ENCODE results near the gene TMEM132C. TPM values are rescaled to one million over a fixed set of nuclear protein-coding genes. Genes with fewer than 3 reads are reported as not detected.

The TMEM132C gene
- total RNA-seq, 4 donors from 2014 or later: 1.2 to 3.8 (median 2.3) TPM

DNA sequence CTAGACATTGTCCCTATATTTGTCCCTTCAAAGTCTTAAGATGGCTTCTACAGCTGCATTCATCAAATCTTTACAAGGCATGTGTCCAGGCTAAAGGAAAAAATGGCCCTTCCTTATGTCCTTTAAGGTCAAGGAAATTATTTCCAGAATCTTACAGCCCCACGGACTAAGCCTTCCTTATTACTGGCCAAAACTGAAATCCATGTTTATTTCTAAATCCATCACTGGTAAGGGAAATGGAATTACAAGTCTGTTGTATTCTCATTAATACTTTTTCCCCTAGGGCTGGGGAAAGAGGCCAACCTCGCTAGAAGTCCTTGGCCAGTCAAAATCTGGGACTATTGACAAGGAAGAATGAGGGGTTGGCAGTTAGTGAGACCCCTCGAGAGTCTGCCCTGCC, 252.5 kb downstream of the TMEM132C start:
- Histone ChIP-seq H3K36me3 (no peaks in the 10 kb centered on the region), H3K27me3 (no peaks in the 10 kb centered on the region), H3K27ac (no peak overlapping the region), H3K4me3 (no peak overlapping the region), H3K4me1 (no peaks in the 10 kb centered on the region), H3K9me3 (peaks cover 4% of the 10 kb centered on the region)
- no peak for DNase-seq (ENCODE audit: low spot score in 2 of 2)
- TF ChIP-seq POLR2A (IDR thresholded peaks at IDR 0.05): no peak
- no peak for TF ChIP-seq EP300 (IDR thresholded peaks at IDR 0.05)
- WGBS: 54% methylated on average over 3 of the region's 3 CpGs

DNA sequence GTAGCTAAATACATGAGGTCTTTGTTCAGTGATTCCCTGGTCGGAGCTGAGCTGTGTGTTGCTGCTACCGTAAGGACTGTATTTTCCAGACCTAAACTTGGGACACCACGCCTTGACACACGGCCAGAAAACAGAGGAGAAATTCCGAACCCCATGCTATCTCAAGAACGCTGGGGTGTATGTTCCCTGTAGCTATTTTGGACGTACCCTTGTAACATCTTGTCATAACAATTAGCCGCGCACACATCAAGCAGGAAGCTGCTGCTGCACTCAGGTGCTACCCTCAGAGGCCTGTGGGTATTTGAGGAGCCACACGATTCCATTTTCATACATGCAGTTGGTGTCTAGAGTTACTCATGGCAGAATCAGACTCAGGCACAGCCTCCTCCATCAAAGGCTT, 255.0 kb downstream of the TMEM132C start:
- H3K4me3 ChIP-seq: no peak overlapping the region
- no peak overlapping the region for H3K27ac ChIP-seq
- H3K4me1 ChIP-seq: no peaks in the 10 kb centered on the region
- DNase-seq (ENCODE audit: low spot score in 2 of 2): no peak
- H3K27me3 ChIP-seq: no peaks in the 10 kb centered on the region
- 94% methylated on average over 10 of the region's 10 CpGs for WGBS
- H3K36me3 ChIP-seq: no peaks in the 10 kb centered on the region
- peaks cover 4% of the 10 kb centered on the region for H3K9me3 ChIP-seq
- no peak for TF ChIP-seq EP300 (IDR thresholded peaks at IDR 0.05)
- TF ChIP-seq POLR2AphosphoS5 (IDR thresholded peaks at IDR 0.05): no peak
- TF ChIP-seq, protein P1, sequence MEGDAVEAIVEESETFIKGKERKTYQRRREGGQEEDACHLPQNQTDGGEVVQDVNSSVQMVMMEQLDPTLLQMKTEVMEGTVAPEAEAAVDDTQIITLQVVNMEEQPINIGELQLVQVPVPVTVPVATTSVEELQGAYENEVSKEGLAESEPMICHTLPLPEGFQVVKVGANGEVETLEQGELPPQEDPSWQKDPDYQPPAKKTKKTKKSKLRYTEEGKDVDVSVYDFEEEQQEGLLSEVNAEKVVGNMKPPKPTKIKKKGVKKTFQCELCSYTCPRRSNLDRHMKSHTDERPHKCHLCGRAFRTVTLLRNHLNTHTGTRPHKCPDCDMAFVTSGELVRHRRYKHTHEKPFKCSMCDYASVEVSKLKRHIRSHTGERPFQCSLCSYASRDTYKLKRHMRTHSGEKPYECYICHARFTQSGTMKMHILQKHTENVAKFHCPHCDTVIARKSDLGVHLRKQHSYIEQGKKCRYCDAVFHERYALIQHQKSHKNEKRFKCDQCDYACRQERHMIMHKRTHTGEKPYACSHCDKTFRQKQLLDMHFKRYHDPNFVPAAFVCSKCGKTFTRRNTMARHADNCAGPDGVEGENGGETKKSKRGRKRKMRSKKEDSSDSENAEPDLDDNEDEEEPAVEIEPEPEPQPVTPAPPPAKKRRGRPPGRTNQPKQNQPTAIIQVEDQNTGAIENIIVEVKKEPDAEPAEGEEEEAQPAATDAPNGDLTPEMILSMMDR (IDR thresholded peaks at IDR 0.05): no peak
- no peak for TF ChIP-seq POLR2A (IDR thresholded peaks at IDR 0.05)

DNA sequence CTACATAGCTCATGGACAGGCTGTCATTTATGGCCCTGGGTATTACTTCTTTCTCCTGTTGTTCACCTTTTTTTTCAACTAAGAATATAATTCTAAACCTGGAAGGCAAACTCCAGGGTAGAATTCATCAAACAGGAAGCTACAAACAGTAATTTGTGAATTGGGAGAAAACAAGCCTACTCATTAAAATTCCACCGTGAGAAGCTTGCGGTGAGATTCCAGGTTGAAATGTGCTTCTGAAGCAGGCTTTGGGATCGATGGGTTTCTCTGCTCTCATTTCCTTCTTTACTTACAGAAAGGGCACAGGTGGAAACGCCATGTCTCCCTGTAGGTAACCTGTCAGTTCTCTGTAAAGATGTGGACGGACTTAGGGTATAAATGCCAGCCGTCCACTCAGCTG, 257.5 kb downstream of the TMEM132C start:
- Histone ChIP-seq H3K4me1 (no peaks in the 10 kb centered on the region), H3K9me3 (peaks cover 4% of the 10 kb centered on the region), H3K36me3 (no peaks in the 10 kb centered on the region), H3K4me3 (no peak overlapping the region), H3K27ac (no peak overlapping the region), H3K27me3 (no peaks in the 10 kb centered on the region)
- DNase-seq (ENCODE audit: low spot score in 2 of 2): no peak
- 56% methylated on average over 6 of the region's 6 CpGs for WGBS
- no peak for TF ChIP-seq EP300 (IDR thresholded peaks at IDR 0.05)
- no peak for TF ChIP-seq POLR2A (IDR thresholded peaks at IDR 0.05)
- TF ChIP-seq, protein P1 (IDR thresholded peaks at IDR 0.05): no peak
- no peak for TF ChIP-seq POLR2AphosphoS5 (IDR thresholded peaks at IDR 0.05)

DNA sequence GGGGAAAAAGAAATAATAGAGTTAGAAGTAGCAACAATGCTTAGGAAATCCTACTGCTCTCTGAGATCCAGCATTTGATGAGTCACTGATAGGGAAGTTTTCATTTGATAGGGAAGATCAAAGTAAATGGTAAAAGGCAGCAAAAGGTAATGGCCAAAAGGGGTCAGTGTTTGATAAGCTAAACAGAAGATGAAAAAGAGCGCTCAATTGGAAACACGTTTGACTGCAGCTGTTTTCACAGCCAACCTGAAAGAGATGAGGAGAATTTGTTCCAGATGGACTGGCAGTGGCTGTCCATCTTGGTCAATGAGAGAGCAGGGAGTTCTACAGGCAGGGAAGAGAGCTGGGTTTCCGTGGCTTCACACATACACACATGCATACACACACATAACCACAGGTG, 264.2 kb downstream of the TMEM132C start:
- Histone ChIP-seq H3K27ac (no peak overlapping the region), H3K4me3 (no peak overlapping the region), H3K36me3 (no peaks in the 10 kb centered on the region), H3K4me1 (no peaks in the 10 kb centered on the region), H3K9me3 (no peaks in the 10 kb centered on the region), H3K27me3 (no peaks in the 10 kb centered on the region)
- 47% methylated on average over 3 of the region's 3 CpGs for WGBS
- DNase-seq (ENCODE audit: low spot score in 2 of 2): no peak
- TF ChIP-seq POLR2A (IDR thresholded peaks at IDR 0.05) (no peak), POLR2AphosphoS5 (IDR thresholded peaks at IDR 0.05) (no peak), EP300 (IDR thresholded peaks at IDR 0.05) (no peak)

DNA sequence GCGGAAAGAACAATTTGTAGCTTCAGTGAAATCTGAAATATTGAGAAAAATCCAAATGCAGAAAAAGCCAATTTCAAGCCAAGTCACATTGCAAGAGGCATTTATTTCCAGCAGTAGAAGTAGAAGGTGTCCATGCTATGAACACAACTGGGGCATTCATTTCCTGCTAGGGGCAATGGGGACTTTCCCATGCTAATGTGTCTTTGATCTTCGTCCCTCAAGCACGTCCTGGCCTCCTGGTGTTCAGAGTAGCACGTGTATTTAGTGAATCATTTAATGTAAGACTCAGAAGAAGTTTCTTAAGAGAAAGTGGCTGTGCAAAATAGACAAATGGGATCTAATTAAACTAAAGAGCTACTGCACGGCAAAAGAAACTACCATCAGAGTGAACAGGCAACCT, 267.9 kb downstream of the TMEM132C start:
- TF ChIP-seq, protein P1 (IDR thresholded peaks at IDR 0.05): no peak
- TF ChIP-seq EP300 (IDR thresholded peaks at IDR 0.05) (no peak), POLR2A (IDR thresholded peaks at IDR 0.05) (no peak), POLR2AphosphoS5 (IDR thresholded peaks at IDR 0.05) (no peak)
- no peaks in the 10 kb centered on the region for H3K27me3 ChIP-seq
- DNase-seq (ENCODE audit: low spot score in 2 of 2): no peak
- H3K4me3 ChIP-seq: no peak overlapping the region
- H3K27ac ChIP-seq: no peak overlapping the region
- H3K9me3 ChIP-seq: peaks cover 4% of the 10 kb centered on the region
- no peaks in the 10 kb centered on the region for H3K4me1 ChIP-seq
- 51% methylated on average over 5 of the region's 5 CpGs for WGBS
- no peaks in the 10 kb centered on the region for H3K36me3 ChIP-seq

DNA sequence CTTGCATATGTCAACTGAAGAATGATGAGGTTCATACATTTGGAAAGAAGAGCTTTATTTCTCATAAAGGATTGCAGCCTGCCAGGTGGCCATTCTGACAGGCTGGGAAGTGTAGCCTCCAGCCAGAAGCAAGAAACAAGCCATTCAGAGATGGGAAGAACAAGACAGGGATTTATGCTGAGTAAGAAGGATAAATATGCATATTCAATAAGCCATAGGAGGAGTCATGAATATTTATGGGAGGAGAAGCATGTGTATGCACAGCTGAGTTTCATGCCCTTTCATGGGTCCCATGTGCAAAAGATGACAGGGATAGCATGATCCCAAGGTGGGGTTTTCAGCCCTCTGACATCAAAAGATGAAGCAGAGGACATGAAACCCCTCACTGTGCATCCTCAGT, 269.8 kb downstream of the TMEM132C start:
- DNase-seq (ENCODE audit: low spot score in 2 of 2): no peak
- H3K4me1 ChIP-seq: no peaks in the 10 kb centered on the region
- H3K36me3 ChIP-seq: no peaks in the 10 kb centered on the region
- no peak overlapping the region for H3K27ac ChIP-seq
- no peak overlapping the region for H3K4me3 ChIP-seq
- no peaks in the 10 kb centered on the region for H3K27me3 ChIP-seq
- TF ChIP-seq POLR2A (IDR thresholded peaks at IDR 0.05) (no peak), POLR2AphosphoS5 (IDR thresholded peaks at IDR 0.05) (no peak), EP300 (IDR thresholded peaks at IDR 0.05) (no peak)
- TF ChIP-seq, protein P1 (IDR thresholded peaks at IDR 0.05): no peak
- peaks cover 7% of the 10 kb centered on the region for H3K9me3 ChIP-seq
